T1000 (cell line): ENCODE results near the gene NCKIPSD.

Experiments used
- DNase-seq: peaks from one replicate; lab custom pipeline; 2025; ENCODE audit warnings: mixed read lengths; lab: John Stamatoyannopoulos, UW

NCKIPSD gene

GRCh38 chr3:48678566-48679380, 6.9 kb downstream of the NCKIPSD start:
- no peak for DNase-seq

- no peak for DNase-seq
These were observed 7.7 kb downstream of the NCKIPSD start for GRCh38 chr3:48678056-48678455.

GRCh38 chr3:48674505-48674904, 11.2 kb downstream of the NCKIPSD start:
- DNase-seq, result no peak

GRCh38 chr3:48672522-48672921, 13.2 kb downstream of the NCKIPSD start:
- DNase-seq, result no peak

GRCh38 chr3:48664929-48665328, 20.8 kb downstream of the NCKIPSD start:
- no peak for DNase-seq

GRCh38 chr3:48664313-48664644, 21.4 kb downstream of the NCKIPSD start:
- no peak for DNase-seq

- peak; percentile 96 for DNase-seq
These were observed 22.0 kb downstream of the NCKIPSD start for GRCh38 chr3:48663489-48664312.

- peak; percentile 12 for DNase-seq
These were observed 22.8 kb downstream of the NCKIPSD start, which contains the start of gene CELSR3 for GRCh38 chr3:48662753-48663488. CELSR3 (minus strand) TSS chr3:48662886; CDS start chr3:48662634, 252 bp downstream.

GRCh38 chr3:48662145-48662752, 23.5 kb downstream of the NCKIPSD start:
- no peak for DNase-seq

GRCh38 chr3:48661501-48662144, 24.1 kb downstream of the NCKIPSD start:
- peak; percentile 62 for DNase-seq

- DNase-seq, result no peak
These were observed 24.8 kb downstream of the NCKIPSD start for GRCh38 chr3:48660800-48661400.

GRCh38 chr3:48656841-48657281, 28.9 kb downstream of the NCKIPSD start:
- DNase-seq, result no peak

- peak; percentile 79 for DNase-seq
These were observed 29.5 kb downstream of the NCKIPSD start for GRCh38 chr3:48656061-48656840.

- DNase-seq, result no peak
These were observed 30.1 kb downstream of the NCKIPSD start for GRCh38 chr3:48655606-48656005.

- no peak for DNase-seq
These were observed 30.7 kb downstream of the NCKIPSD start for GRCh38 chr3:48655063-48655462.

GRCh38 chr3:48652923-48653715, 32.6 kb downstream of the NCKIPSD start:
- DNase-seq, result no peak

- no peak for DNase-seq
These were observed 33.9 kb downstream of the NCKIPSD start for GRCh38 chr3:48651771-48652170.

- DNase-seq, result no peak
These were observed 35.0 kb downstream of the NCKIPSD start for GRCh38 chr3:48650723-48651122.

- no peak for DNase-seq
These were observed 37.4 kb downstream of the NCKIPSD start for GRCh38 chr3:48648188-48648850.
